HG02610 (cell line): ENCODE data around the gene CD22.

ENCODE experiments used
- ATAC-seq: cut with Tn5 transposase; IDR thresholded peaks from one replicate; pipeline ENCODE4 v1.9.1; 2021; ENCODE audit warnings: mild to moderate bottlenecking, moderate library complexity; ENCODE audit not compliant: unreplicated experiment

The CD22 gene

GRCh38 chr19:35341006-35341405 lies 12.0 kb downstream of the CD22 start:
- no peak for ATAC-seq

- ATAC-seq = no peak
Observed at GRCh38 chr19:35341565-35342225, 12.7 kb downstream of the CD22 start.

GRCh38 chr19:35342430-35342829 lies 13.4 kb downstream of the CD22 start:
- ATAC-seq = no peak

GRCh38 chr19:35344511-35345031 lies 15.6 kb downstream of the CD22 start:
- ATAC-seq = no peak

- no peak for ATAC-seq
Observed at GRCh38 chr19:35345671-35346111, 16.7 kb downstream of the CD22 start.

GRCh38 chr19:35346193-35347052 lies 17.4 kb downstream of the CD22 start:
- peak; percentile 14 for ATAC-seq

GRCh38 chr19:35347171-35347929 lies 18.4 kb downstream of the CD22 start, which contains the start of gene FFAR1:
Gene FFAR1, plus strand, starts transcription at chr19:35347902. Its CDS starts 3,650 bp downstream, at chr19:35351552.
- peak; percentile 62 for ATAC-seq

GRCh38 chr19:35347930-35348298 lies 18.9 kb downstream of the CD22 start:
- no peak for ATAC-seq

GRCh38 chr19:35348911-35349611 lies 20.1 kb downstream of the CD22 start:
- no peak for ATAC-seq

GRCh38 chr19:35349614-35350521 lies 20.9 kb downstream of the CD22 start:
- no peak for ATAC-seq

- ATAC-seq = no peak
Observed at GRCh38 chr19:35350591-35350990, 21.6 kb downstream of the CD22 start.

GRCh38 chr19:35351411-35352176 lies 22.6 kb downstream of the CD22 start:
- ATAC-seq = no peak

- ATAC-seq = no peak
Observed at GRCh38 chr19:35352177-35352447, 23.1 kb downstream of the CD22 start.

GRCh38 chr19:35352448-35353304 lies 23.7 kb downstream of the CD22 start:
- no peak for ATAC-seq

- no peak for ATAC-seq
Observed at GRCh38 chr19:35353635-35354034, 24.6 kb downstream of the CD22 start.

- no peak for ATAC-seq
Observed at GRCh38 chr19:35354898-35355297, 25.9 kb downstream of the CD22 start.

GRCh38 chr19:35355791-35356460 lies 26.9 kb downstream of the CD22 start:
- no peak for ATAC-seq
